Astrocyte of the cerebellum (primary cell): ENCODE results near the gene MAML3.

Experiments
- DNase-seq: peaks from one replicate; pipeline ENCODE4 v3.0.0-alpha.2; 2011; ENCODE audit warnings: low read depth
- H3K4me3 ChIP-seq: 2 replicates; pipeline ENCODE4 v1.5.1; 2011; ENCODE audit warnings: mild to moderate bottlenecking, low read depth, low read length, moderate library complexity
- in situ Hi-C: cut with HindIII; loops from 2 replicates; pipeline ENCODE4 v1.10.0; 2017; ENCODE audit warnings: low sequenced_read_pairs
- TF ChIP-seq, protein P1 (sequence below): IDR thresholded peaks from 2 replicates; pipeline ENCODE4 v1.5.1; 2012; ENCODE audit warnings: low read length, low read depth, moderate library complexity, mild to moderate bottlenecking; ENCODE audit errors: missing control alignments

The MAML3 gene

DNA sequence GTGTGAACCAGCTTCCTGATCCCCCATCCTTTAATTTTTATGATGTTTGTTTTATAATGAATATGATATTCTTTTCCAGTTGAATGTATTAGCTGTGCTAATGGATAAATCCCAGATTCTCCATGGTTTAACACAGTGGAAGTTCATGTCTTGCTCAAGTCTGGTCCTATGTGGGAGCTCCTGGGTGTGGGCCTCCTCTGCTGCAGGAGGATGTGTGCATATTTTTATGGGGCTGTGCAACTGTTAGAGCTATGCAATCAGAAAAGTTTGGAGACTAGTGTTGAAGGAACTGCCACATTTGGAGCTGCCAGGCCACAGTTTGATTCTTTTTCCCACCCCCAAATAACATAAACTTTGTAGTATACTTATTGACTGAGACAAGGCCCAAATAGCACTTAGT, 463.6 kb downstream of the MAML3 start:
- no peak for DNase-seq
- in situ Hi-C loops = no loop called here
- TF ChIP-seq, protein P1, sequence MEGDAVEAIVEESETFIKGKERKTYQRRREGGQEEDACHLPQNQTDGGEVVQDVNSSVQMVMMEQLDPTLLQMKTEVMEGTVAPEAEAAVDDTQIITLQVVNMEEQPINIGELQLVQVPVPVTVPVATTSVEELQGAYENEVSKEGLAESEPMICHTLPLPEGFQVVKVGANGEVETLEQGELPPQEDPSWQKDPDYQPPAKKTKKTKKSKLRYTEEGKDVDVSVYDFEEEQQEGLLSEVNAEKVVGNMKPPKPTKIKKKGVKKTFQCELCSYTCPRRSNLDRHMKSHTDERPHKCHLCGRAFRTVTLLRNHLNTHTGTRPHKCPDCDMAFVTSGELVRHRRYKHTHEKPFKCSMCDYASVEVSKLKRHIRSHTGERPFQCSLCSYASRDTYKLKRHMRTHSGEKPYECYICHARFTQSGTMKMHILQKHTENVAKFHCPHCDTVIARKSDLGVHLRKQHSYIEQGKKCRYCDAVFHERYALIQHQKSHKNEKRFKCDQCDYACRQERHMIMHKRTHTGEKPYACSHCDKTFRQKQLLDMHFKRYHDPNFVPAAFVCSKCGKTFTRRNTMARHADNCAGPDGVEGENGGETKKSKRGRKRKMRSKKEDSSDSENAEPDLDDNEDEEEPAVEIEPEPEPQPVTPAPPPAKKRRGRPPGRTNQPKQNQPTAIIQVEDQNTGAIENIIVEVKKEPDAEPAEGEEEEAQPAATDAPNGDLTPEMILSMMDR = no peak
- no peak overlapping the region for H3K4me3 ChIP-seq

DNA sequence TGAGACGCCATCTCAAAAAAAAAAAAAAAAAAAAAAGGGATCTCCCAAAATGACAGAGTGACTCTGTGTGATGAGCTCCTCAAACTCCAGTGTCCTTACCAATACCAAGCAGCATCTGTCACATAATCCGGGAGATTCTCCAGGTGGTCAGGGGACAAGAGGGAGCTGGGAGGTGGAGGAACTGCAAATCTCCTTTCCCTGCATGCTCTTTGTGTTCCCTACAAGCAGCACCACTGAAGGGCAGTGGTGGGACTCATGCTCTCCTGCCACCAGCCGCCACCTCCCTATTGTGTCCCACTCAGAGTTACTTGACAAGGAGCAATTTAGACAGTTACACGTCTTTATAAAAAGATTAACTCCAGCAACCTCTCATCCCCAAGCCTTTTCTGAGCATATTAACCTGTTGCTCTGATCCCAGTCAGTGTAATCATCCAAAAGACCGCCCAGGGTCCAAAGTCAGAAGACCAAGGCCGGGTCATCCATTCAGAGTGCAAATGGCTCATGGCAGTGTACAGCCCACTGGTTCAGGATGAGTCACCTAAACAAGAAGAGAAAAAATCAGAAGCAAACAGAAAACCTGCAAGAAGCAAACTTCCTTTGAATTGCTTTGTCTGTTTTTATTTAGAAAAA, 464.8 kb downstream of the MAML3 start:
- in situ Hi-C loops = no loop called here
- DNase-seq = no peak
- no peak overlapping the region for H3K4me3 ChIP-seq
- TF ChIP-seq, protein P1 = no peak

DNA sequence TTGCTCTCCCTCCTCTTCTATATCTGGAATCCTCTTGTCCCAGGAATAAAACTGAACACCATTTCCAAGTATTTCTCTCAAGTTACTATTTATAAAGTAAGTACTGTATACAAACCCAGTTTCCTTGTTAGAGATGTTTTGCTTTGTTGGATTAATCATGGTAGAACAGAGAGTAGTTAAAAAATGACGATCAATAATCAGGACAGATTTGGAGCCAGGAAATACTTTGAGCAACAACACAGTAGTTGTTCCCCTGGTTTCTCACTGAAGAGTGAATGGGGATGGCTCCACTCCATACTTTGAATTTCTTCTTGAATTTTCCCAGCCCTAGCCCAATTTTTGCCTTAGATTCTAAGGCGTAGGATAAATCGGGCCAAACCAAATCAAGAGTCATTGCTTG, 467.0 kb downstream of the MAML3 start:
- TF ChIP-seq, protein P1 = no peak
- no peak for DNase-seq
- in situ Hi-C loops = no loop called here

DNA sequence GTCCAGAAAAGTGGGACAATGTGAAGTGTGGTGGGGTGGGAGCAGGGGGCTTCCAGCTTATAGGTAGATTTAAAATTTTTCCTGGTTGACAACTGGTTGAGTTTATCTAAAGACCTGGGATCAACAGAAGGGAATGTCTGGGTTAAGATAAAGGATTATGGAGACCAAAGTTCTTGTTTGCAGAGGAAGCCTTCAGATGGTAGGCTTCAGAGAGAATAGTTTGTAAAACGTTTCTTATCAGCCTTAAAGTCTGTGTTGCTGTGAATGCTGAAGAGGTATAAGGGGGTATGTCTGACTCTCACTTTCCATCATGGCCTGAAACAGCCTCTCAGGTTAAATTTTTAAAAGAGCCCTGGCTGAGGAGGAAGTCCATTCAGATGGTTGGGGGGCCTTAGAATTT, 467.9 kb downstream of the MAML3 start:
- TF ChIP-seq, protein P1 = no peak
- DNase-seq = no peak
- in situ Hi-C loops = no loop called here
- H3K4me3 ChIP-seq = no peak overlapping the region

More for the DNA sequence above, 467.0 kb downstream of the MAML3 start:
- no peak overlapping the region for H3K4me3 ChIP-seq

DNA sequence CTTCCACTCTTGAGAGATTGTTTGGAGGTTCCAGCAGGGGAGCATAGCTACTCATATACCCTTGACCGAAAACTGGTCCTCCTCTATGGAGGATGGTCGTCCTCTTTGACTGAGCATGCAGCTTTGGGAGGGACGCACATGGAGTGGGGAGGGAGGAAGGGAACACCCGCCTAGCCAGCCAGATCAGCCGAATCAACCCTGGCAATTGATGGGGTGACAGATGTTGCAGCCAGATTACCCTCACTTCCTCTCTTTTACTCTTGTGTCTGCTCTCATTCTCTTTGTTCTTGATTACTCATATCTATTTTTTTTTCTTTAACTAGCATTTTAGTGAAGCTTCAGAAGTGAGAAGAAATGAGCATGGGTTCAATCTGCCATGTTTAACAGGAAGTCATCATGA, 468.8 kb downstream of the MAML3 start:
- in situ Hi-C loops = no loop called here
- DNase-seq = no peak
- no peak overlapping the region for H3K4me3 ChIP-seq
- TF ChIP-seq, protein P1 = no peak

DNA sequence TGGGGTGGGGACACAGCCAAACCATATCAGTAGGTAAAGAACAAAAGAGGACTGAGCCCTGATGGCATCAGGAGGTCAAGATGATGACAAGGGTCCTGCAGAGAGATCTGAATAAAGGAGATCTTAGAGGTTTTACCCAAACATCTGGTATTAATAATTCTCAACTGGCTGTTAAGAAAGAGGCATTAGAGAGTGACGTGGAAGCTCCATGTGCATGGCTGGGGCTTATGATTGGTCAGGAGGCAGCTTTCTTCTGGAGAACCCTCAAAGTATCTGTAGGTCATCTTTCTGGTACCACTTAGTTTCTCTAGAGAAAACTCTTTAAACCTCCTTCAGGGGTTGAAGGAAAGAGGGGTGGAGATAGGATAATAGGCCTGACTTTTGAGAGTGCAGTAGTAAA, 469.6 kb downstream of the MAML3 start:
- in situ Hi-C loops = no loop called here

More for the DNA sequence above, 469.6 kb downstream of the MAML3 start:
- TF ChIP-seq, protein P1 = no peak
- DNase-seq = no peak
- no peak overlapping the region for H3K4me3 ChIP-seq
